ENCODE results near the gene SESN1.
A peak's percentile ranks its signal among the peaks of the same experiment; 100 is the strongest.
"Not testable (repeated sequence)": the region's sequence is repeated elsewhere in the genome, so short reads cannot be mapped to it uniquely, and the experiment has no call there.

The SESN1 gene

GRCh38 chr6:108993876-108994275, 100.8 kb downstream of the SESN1 start:
- no peak for DNase-seq

- DNase-seq: no peak
Observed at GRCh38 chr6:108989700-108990099, 104.9 kb downstream of the SESN1 start.

DNA sequence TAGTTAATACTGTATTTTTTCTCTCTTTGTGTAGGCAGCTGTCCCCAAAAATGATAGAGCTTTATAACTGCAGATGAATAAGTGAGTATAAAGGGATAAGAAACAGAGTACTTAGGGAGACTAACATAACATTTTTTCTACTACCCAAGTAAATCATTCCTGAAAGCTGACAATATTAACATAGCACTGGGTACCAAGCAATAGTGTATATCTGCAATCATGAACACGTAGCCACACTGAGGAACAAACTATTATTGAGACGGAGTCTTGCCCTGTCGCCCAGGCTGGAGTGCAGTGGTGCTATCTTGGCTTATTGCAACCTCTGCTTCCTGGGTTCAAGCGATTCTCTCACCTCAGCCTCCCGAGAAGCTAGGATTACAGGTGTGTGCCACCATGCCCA, 105.9 kb downstream of the SESN1 start:
- DNase-seq: no peak

GRCh38 chr6:108988296-108988695, 106.3 kb downstream of the SESN1 start:
- DNase-seq: no peak

- no peak for DNase-seq
Observed at GRCh38 chr6:108987156-108987555, 107.5 kb downstream of the SESN1 start.

- DNase-seq: no peak
Observed at GRCh38 chr6:108985301-108985700, 109.3 kb downstream of the SESN1 start.

DNA sequence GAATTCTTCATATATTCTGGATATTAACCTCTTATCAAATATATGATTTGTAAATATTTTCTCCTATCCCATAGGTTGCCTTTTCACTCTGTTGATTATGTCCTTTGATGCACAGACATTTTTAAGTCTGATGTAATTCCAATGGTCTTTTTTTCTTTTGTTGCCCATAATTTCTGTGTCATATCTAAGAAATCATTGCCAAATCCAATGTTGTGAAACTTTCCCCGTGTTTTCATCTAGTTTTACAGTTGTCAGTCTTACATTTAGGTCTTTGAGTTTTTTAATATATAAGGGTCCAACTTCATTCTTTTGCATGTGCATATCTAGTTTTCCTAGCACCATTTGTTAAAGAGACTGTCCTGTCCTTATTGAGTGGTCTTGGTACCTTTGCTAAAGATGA, 111.5 kb downstream of the SESN1 start:
- no peak for DNase-seq

- no peak for DNase-seq
Observed at GRCh38 chr6:108982154-108983113, 112.2 kb downstream of the SESN1 start.

GRCh38 chr6:108978638-108979037, 116.0 kb downstream of the SESN1 start:
- DNase-seq: not testable (repeated sequence)

GRCh38 chr6:108974201-108974600, 120.4 kb downstream of the SESN1 start:
- DNase-seq: no peak

DNA sequence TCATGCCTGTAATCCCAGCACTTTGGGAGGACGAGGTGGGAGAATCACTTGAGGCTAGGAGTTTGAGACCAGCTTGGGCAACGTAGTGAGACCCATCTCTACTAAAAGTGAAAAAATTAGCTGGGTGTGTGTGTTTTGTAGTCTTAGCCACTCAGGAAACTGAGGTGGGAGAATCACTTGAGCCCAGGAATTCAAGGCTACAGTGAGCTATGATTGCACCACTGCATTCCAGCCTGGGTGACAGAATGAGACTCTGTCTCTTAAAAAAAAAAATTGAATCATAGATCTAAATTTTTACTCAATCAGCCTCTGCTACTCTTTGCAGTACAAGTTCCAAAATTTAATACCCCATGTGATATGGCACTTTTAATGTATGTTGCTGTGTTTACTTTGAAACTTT, 124.9 kb downstream of the SESN1 start:
- no peak for DNase-seq

GRCh38 chr6:108968325-108969316, 126.0 kb downstream of the SESN1 start:
- peak; percentile 69 to 79 for DNase-seq

DNA sequence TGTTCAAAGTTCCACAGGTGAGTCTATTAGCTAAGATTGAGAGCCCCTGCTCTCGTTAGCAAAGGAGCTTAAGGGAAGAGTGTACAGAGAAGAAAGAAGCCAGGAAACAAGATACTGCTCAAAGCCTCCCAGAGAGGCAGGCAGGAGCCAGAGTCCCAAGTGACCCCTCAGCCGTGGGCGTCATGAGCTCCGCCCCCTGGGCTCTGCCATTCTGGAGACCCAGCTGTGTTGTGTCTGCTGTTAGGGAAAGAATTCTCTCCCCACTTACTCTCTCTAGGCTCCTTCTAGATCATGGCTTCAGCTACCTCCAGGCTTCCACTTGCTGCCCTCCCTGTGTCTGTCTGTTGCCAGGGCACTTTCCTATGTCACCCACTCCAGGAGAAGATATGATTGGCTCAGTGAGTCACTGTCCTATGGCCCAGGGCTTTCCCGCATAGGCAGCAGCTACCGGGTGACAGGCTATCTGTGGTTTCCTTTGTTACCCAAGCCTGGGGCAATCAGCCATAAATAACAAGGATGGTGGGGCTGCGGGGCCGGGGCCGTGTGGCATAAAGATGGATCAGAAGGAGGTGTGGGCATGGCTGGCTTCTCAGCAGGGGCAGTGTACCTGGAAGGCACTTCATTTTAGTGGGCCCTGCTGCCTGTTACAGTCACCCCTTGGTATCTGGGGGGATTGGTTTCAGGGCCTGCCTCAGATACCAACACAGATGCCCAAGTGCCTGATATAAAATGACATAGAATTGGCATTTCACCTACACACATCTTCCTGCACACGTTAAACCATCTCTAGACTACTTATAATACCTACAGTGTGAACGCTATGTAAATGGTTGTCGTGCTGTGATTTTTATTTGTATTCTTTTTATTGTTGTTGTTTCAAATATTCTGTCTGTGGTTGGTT, 127.5 kb downstream of the SESN1 start:
- DNase-seq: peak; percentile 87

GRCh38 chr6:108966251-108966650, 128.4 kb downstream of the SESN1 start:
- DNase-seq: no peak

- no peak for DNase-seq
Observed at GRCh38 chr6:108961985-108962384, 132.7 kb downstream of the SESN1 start.

DNA sequence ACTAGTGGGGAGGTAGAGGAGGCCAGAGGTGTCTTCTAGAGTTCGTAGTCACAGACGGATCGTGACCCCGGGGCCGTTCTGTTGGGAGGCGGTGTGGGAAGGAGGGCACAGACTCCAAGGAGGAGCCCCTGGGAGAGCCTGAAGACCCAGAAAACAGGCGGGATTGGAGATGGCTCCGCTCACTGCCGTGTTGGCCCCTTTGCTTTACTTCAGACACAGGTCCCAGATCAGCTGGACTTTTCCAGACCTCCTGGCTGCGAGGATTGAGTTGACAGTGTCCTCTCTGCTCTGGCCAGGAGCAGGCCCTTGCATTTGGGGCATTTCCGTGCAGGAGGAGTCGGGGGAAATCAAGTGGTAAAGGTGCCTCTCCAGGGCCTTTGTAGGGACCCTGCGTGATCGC, 133.6 kb downstream of the SESN1 start:
- no peak for DNase-seq

GRCh38 chr6:108960601-108961000, 134.0 kb downstream of the SESN1 start:
- no peak for DNase-seq

DNA sequence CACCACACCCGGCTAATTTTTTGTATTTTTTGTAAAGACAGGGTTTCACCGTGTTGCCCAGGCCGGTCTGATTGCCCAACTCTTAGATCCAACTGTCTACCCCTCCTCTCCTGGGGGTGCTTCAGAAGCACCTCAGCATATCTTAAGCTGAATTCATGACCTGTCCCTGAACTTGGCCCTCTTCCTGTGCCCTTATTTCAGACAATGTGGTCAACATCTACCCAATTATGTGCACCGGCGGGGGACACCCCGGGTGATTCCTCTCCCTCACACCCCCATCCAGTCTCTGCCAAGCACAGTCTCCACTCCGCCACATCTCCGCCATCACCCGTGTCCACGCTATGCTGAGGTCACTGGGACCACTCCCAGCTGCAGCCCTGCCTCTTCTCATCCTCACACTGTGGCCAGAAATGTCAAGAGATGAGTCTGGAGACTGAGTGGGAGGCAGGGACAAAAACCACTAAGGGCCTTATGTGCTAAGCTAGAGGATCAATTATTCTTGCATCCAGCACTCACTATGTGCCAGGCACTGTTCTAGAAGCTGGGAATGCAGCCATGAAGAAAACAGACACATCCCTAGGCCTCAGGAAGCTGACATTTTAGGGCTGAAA, 134.6 kb downstream of the SESN1 start:
- no peak for DNase-seq

DNA sequence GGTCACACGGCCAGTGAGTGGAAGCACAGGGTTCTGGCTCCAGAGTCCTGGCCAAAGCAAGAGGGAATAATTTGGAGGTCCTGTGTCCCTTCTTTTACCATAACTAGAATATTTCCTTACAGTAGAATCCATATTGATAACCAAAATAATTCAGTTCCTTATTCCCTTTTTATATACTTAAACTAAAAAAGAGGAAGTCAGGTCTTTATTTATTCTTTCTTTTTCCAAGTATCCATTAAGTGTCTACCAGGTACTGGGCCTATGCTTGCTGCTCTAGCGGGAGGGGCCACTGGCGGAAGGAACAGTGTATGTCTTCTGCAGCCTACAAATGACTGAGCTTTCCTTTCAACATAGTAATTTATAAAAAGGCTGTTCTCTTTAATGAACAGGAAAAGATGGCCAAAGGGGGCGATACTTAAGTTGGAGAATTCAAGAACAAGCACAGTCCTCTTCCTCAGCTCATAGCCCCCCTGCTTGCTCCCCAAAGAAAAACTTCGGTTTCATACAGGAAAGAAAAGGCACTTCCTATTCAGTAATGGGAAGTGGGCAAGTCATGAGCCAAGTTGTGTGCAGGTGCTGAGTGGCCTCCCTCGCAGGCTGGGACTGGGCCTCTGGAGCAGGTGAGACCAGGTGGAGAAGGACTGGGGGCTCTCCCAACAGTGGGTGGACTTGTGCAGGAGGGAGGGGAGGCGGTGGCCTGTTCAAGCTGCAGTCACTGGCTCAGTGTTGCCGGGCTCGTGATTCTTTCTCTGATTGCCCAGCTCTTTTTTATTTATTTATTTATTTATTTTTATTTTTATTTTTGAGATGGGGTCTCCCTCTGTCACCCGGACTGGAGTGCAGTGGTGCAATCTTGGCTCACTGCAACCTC, 135.5 kb downstream of the SESN1 start:
- DNase-seq: peak; percentile 68 to 70

DNA sequence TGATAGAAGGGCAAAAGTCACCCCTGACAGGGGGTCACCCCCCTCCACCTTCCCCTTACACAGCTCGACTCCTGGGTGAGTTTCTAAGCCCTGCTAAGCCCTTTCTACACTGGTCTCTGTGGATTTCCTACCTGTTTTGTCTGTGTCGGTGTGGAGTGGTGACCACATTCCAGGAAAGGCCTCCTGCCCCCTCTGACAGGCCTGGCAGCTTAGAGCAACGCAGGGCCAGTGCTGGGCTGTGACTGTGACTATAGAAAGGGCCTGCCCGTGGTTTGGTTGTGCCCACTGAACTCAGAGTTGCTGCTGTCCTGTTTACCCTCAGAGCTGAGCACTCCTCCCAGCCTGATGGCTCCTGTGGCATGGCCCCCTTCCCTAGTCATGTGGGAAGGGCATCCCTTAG, 137.4 kb downstream of the SESN1 start:
- no peak for DNase-seq

Data from Kasumi-1 (cell line).